ENCODE measurements around the gene MYO1E.

MYO1E gene

GRCh38 chr15:59232476-59232875 lies 140.2 kb downstream of the MYO1E start:
- no peak overlapping the region for H3K4me3 ChIP-seq (replicated peaks; ENCODE audit: low read depth, low read length)
- peak; percentile 32 for DNase-seq (ENCODE audit: extremely low read depth, low read depth)
- TF ChIP-seq, protein P1, sequence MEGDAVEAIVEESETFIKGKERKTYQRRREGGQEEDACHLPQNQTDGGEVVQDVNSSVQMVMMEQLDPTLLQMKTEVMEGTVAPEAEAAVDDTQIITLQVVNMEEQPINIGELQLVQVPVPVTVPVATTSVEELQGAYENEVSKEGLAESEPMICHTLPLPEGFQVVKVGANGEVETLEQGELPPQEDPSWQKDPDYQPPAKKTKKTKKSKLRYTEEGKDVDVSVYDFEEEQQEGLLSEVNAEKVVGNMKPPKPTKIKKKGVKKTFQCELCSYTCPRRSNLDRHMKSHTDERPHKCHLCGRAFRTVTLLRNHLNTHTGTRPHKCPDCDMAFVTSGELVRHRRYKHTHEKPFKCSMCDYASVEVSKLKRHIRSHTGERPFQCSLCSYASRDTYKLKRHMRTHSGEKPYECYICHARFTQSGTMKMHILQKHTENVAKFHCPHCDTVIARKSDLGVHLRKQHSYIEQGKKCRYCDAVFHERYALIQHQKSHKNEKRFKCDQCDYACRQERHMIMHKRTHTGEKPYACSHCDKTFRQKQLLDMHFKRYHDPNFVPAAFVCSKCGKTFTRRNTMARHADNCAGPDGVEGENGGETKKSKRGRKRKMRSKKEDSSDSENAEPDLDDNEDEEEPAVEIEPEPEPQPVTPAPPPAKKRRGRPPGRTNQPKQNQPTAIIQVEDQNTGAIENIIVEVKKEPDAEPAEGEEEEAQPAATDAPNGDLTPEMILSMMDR (IDR thresholded peaks at IDR 0.05; ENCODE audit: low read depth, low read length, missing control alignments) = no peak

DNA sequence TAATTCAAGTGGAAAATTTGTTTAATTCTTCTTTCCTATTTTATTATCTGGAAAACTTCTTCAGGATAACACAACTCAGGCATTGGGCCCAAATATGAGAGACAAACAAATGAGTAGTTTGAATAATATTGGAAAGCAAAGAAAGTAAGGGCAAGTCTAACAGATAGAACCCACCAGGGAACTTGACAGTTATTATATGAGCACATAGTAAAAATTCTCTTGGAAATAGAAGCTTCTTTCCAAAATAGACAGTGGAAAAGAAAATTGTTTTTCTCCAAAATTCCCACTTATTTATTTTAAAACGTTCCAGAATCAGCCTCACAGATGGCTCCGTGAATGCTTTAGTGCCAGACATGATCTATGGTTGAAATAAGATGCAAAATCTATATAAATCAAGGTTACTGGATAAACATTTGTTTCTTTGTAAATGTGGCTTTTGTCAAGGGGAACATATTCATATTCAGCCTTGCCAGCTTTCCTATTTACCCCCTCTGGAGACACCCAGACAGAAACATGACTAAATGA lies 142.1 kb downstream of the MYO1E start:
- TF ChIP-seq, protein P1 (IDR thresholded peaks at IDR 0.05; ENCODE audit: low read depth, low read length, missing control alignments) = no peak
- no peak overlapping the region for H3K4me3 ChIP-seq (replicated peaks; ENCODE audit: low read depth, low read length)

GRCh38 chr15:59229453-59229852 lies 143.2 kb downstream of the MYO1E start:
- H3K4me3 ChIP-seq (replicated peaks; ENCODE audit: low read depth, low read length) = no peak overlapping the region
- TF ChIP-seq, protein P1 (IDR thresholded peaks at IDR 0.05; ENCODE audit: low read depth, low read length, missing control alignments) = no peak
- no peak for DNase-seq (ENCODE audit: extremely low read depth, low read depth)

More for the DNA sequence above, 142.1 kb downstream of the MYO1E start:
- DNase-seq (ENCODE audit: extremely low read depth, low read depth) = no peak

- TF ChIP-seq, protein P1 (IDR thresholded peaks at IDR 0.05; ENCODE audit: low read depth, low read length, missing control alignments) = no peak
- H3K4me3 ChIP-seq (replicated peaks; ENCODE audit: low read depth, low read length) = no peak overlapping the region
- DNase-seq (ENCODE audit: extremely low read depth, low read depth) = no peak
Observed at GRCh38 chr15:59229015-59229414, 143.7 kb downstream of the MYO1E start.

- DNase-seq (ENCODE audit: extremely low read depth, low read depth) = no peak
- no peak overlapping the region for H3K4me3 ChIP-seq (replicated peaks; ENCODE audit: low read depth, low read length)
Observed at GRCh38 chr15:59227021-59227420, 145.7 kb downstream of the MYO1E start.

DNA sequence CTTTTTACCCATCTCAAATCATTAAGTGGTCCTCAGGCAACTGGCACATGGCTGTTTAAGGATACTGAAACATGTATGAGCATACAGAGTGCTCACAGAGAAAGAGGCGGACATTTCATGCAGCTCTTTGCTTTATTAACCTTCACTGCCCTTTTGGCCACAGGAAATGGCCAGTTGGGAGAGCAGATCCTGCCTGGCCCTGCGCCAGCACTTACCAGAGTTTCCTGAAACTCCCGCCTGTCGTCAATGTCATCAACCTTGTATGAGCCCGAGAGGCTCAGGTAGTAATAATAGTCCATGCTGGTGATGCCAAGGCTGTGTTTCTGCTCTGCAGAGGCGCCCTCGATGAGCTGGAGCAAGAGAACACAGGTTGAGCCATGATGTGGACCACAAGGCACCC lies 148.2 kb downstream of the MYO1E start:
- TF ChIP-seq, protein P1 (IDR thresholded peaks at IDR 0.05; ENCODE audit: low read depth, low read length, missing control alignments) = no peak
- no peak for DNase-seq (ENCODE audit: extremely low read depth, low read depth)
- no peak overlapping the region for H3K4me3 ChIP-seq (replicated peaks; ENCODE audit: low read depth, low read length)

More at GRCh38 chr15:59227021-59227420, 145.7 kb downstream of the MYO1E start:
- TF ChIP-seq, protein P1 (IDR thresholded peaks at IDR 0.05; ENCODE audit: low read depth, low read length, missing control alignments) = no peak

DNA sequence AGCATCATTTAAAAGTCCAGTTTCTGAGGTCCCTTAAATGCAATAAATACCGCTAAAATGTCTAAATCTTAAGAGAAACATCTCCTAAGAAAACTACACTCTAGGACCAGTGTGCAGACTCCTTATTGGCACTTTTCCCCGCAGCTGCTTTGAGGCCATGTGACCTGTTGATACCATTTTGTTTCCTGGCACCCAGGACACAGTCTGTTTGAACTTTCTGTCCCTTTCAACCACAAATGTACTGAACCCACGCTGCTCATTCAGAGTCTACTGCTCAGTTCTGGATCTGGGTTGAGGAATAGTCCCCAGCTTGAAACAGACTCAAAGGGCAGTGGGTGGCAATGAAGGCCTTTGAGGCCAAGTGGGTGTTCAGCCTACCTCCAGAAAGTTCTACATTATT lies 148.9 kb downstream of the MYO1E start:
- no peak for DNase-seq (ENCODE audit: extremely low read depth, low read depth)
- no peak overlapping the region for H3K4me3 ChIP-seq (replicated peaks; ENCODE audit: low read depth, low read length)
- TF ChIP-seq, protein P1 (IDR thresholded peaks at IDR 0.05; ENCODE audit: low read depth, low read length, missing control alignments) = no peak
